Posterior vena cava (tissue), 2 donors: ENCODE results near the gene PTPRG. TPM values are rescaled to one million over a fixed set of nuclear protein-coding genes. Genes with fewer than 3 reads are reported as not detected.

Experiments used
- DNase-seq: peaks from one replicate; pipeline ENCODE4 v3.0.0-alpha.2; 2020; ENCODE audit warnings: low spot score
- intact Hi-C, 2 donors: fragments of 100-400 bp; cut with DNase I; formaldehyde crosslinking; loops; one replicate each; pipeline versions ENCODE4 v1.14.1 to v1.14.2; 2022 to 2023
- total RNA-seq, 2 donors: library from RNA; stranded (reverse); fragmentation: NEBNext Ultra II Directional; extraction: Animal tissue kit (Norgen Biotek cat#: 25700); gene quantifications; one replicate each; pipeline ENCODE4 v1.2.1, GENCODE V29; 2021
- donor health status: DM: yes; HTN: yes; CAD: no.
- donor health status: DM: yes; HTN: yes; CAD: no.

Gene PTPRG
- total RNA-seq, 2 donors from 2014 or later: 80.4 to 98.0 TPM

GRCh38 chr3:61637088-61638051 lies 76.0 kb downstream of the PTPRG start:
- no peak for DNase-seq
- intact Hi-C loops: no loop called here

GRCh38 chr3:61638741-61639140 lies 77.4 kb downstream of the PTPRG start:
- intact Hi-C loops: no loop called here
- no peak for DNase-seq

- intact Hi-C loops: no loop called here
- DNase-seq: no peak
These were observed 78.6 kb downstream of the PTPRG start for GRCh38 chr3:61639991-61640390.

- DNase-seq: no peak
- intact Hi-C loops: no loop called here
These were observed 83.8 kb downstream of the PTPRG start for GRCh38 chr3:61645148-61645547.

- intact Hi-C loops: no loop called here
- DNase-seq: no peak
These were observed 85.0 kb downstream of the PTPRG start for GRCh38 chr3:61646360-61646759.

- DNase-seq: no peak
- intact Hi-C loops: no loop called here
These were observed 85.6 kb downstream of the PTPRG start for GRCh38 chr3:61646851-61647525.

- DNase-seq: no peak
These were observed 87.1 kb downstream of the PTPRG start for GRCh38 chr3:61648481-61648880.

GRCh38 chr3:61649381-61650170 lies 88.2 kb downstream of the PTPRG start:
- intact Hi-C loops: no loop called here

More at GRCh38 chr3:61648481-61648880, 87.1 kb downstream of the PTPRG start:
- intact Hi-C loops: no loop called here

GRCh38 chr3:61650276-61650675 lies 88.9 kb downstream of the PTPRG start:
- DNase-seq: no peak
- intact Hi-C loops: no loop called here

More at GRCh38 chr3:61649381-61650170, 88.2 kb downstream of the PTPRG start:
- no peak for DNase-seq

GRCh38 chr3:61650719-61651410 lies 89.5 kb downstream of the PTPRG start:
- no peak for DNase-seq
- intact Hi-C loops: no loop called here

GRCh38 chr3:61657689-61658088 lies 96.3 kb downstream of the PTPRG start:
- intact Hi-C loops: no loop called here
- no peak for DNase-seq

- intact Hi-C loops: no loop called here
- DNase-seq: no peak
These were observed 101.5 kb downstream of the PTPRG start for GRCh38 chr3:61662861-61663260.

- no peak for DNase-seq
- intact Hi-C loops: no loop called here
These were observed 102.2 kb downstream of the PTPRG start for GRCh38 chr3:61663356-61664104.

GRCh38 chr3:61664105-61664482 lies 102.7 kb downstream of the PTPRG start:
- no peak for DNase-seq
- intact Hi-C loops: no loop called here

GRCh38 chr3:61665121-61665520 lies 103.8 kb downstream of the PTPRG start:
- intact Hi-C loops: no loop called here
- no peak for DNase-seq

- intact Hi-C loops: no loop called here
- no peak for DNase-seq
These were observed 104.6 kb downstream of the PTPRG start for GRCh38 chr3:61665987-61666386.

GRCh38 chr3:61666615-61667330 lies 105.4 kb downstream of the PTPRG start:
- DNase-seq: no peak
- intact Hi-C loops: no loop called here

- no peak for DNase-seq
- intact Hi-C loops: no loop called here
These were observed 106.0 kb downstream of the PTPRG start for GRCh38 chr3:61667383-61667782.
